ENCODE results near the gene STK24.

The STK24 gene

GRCh38 chr13:98435376-98435775 is 141.5 kb downstream of the STK24 start:
- Histone ChIP-seq H3K27ac (ENCODE audit: low read length) (no peak overlapping the region), H3K9me3 (ENCODE audit: control insufficient read depth, insufficient read depth, low read length) (no peaks in the 10 kb centered on the region), H3K36me3 (ENCODE audit: control insufficient read depth, insufficient read depth, low read length) (no peaks in the 10 kb centered on the region), H3K4me3 (ENCODE audit: low read length) (no peak overlapping the region), H3K27me3 (ENCODE audit: control insufficient read depth, insufficient read depth, low read length) (no peaks in the 10 kb centered on the region), H3K4me1 (ENCODE audit: control insufficient read depth, insufficient read depth, low read length) (no peaks in the 10 kb centered on the region)
- DNase-seq (ENCODE audit: low read depth, low spot score), result no peak
- no CpG with 5 or more reads among the region's 11 CpGs for WGBS (ENCODE audit: insufficient coverage, insufficient read length)

DNA sequence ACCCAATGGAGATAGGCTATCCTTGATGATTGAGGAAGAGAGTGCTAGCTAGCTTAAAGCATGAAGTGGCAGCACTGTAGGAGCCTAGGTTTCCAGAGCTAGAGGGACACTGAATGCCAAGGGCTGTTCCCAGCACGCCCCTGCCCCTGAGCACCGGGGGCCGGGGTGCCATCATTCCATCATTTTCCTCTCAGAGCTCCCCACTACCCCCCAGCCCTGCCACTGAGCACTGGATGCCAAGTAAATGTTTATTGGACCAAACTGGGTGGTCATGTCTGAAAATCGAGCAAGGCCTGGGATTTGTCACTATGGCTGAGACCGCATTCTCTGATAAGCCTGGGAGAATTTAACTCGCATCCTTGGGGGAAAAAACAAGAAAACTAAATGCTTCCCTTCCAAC is 142.8 kb downstream of the STK24 start:
- no peak for DNase-seq (ENCODE audit: low read depth, low spot score)
- Histone ChIP-seq H3K4me1 (ENCODE audit: control insufficient read depth, insufficient read depth, low read length) (no peaks in the 10 kb centered on the region), H3K9me3 (ENCODE audit: control insufficient read depth, insufficient read depth, low read length) (no peaks in the 10 kb centered on the region), H3K27ac (ENCODE audit: low read length) (no peak overlapping the region), H3K36me3 (ENCODE audit: control insufficient read depth, insufficient read depth, low read length) (no peaks in the 10 kb centered on the region), H3K27me3 (ENCODE audit: control insufficient read depth, insufficient read depth, low read length) (no peaks in the 10 kb centered on the region), H3K4me3 (ENCODE audit: low read length) (no peak overlapping the region)
- WGBS (ENCODE audit: insufficient coverage, insufficient read length), result no CpG with 5 or more reads among the region's 6 CpGs

DNA sequence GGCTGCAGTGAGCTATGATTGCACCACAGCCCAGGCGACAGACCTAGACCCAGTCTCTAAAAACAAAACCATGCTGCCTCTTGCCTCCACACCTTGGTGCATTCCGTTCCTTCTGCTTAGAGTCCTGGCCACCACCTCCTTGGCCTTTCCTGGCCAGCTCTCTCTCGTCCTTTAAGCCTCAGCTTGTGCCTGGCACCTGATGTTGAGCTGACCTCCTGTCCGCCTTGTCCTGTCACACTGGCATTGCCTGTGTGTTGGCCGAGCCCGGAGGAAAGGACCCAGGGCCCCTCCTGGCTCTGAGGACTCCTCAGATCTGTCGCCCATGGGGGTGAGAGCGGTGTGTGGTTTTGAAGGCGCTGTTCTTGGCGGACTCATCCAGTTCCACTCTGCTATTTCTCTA is 143.3 kb downstream of the STK24 start:
- no peaks in the 10 kb centered on the region for H3K36me3 ChIP-seq (ENCODE audit: control insufficient read depth, insufficient read depth, low read length)
- no peak for DNase-seq (ENCODE audit: low read depth, low spot score)
- no peaks in the 10 kb centered on the region for H3K4me1 ChIP-seq (ENCODE audit: control insufficient read depth, insufficient read depth, low read length)
- no peaks in the 10 kb centered on the region for H3K9me3 ChIP-seq (ENCODE audit: control insufficient read depth, insufficient read depth, low read length)
- H3K4me3 ChIP-seq (ENCODE audit: low read length), result no peak overlapping the region
- H3K27ac ChIP-seq (ENCODE audit: low read length), result no peak overlapping the region
- H3K27me3 ChIP-seq (ENCODE audit: control insufficient read depth, insufficient read depth, low read length), result no peaks in the 10 kb centered on the region
- no CpG with 5 or more reads among the region's 10 CpGs for WGBS (ENCODE audit: insufficient coverage, insufficient read length)

- Histone ChIP-seq H3K4me3 (ENCODE audit: low read length) (no peak overlapping the region), H3K4me1 (ENCODE audit: control insufficient read depth, insufficient read depth, low read length) (no peaks in the 10 kb centered on the region), H3K27me3 (ENCODE audit: control insufficient read depth, insufficient read depth, low read length) (no peaks in the 10 kb centered on the region), H3K36me3 (ENCODE audit: control insufficient read depth, insufficient read depth, low read length) (no peaks in the 10 kb centered on the region), H3K27ac (ENCODE audit: low read length) (no peak overlapping the region), H3K9me3 (ENCODE audit: control insufficient read depth, insufficient read depth, low read length) (no peaks in the 10 kb centered on the region)
- WGBS (ENCODE audit: insufficient coverage, insufficient read length), result no CpG with 5 or more reads among the region's 11 CpGs
- no peak for DNase-seq (ENCODE audit: low read depth, low spot score)
These were observed 144.3 kb downstream of the STK24 start for GRCh38 chr13:98432638-98433037.

DNA sequence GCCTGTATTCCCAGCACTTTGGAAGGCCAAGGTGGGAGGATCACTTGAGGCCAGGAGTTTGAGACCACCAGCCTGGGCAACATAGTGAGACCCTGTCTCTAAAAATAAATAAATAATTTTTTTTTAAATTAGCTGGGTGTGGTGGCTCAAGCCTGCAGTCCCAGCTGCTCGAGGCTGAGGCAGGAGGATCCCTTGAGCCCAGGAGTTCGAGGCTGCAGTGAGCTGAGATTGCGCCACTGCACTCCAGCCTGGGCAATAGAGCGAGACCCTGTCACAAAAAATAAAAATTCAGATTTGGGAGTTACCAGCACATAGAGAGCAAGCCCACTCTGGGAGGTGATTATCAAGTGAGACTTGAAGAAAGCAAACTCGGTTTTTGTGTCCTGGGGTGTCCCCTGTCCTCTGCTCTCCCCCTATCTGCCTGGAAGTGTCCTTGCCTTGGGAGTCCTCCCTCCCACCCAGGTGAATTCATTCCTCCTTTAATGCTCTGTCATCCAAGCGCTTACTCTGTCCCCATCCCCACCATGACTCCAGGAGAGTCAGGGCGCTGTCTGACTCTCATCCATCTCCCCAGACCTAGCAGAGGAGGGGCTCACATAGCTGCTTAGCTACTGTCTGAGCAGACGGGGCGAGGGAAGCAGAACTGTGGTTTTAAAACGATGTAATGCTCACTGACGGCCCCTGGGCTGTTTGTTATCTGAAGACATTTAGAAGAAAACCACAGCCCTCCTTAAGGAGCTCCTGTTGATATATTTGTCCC is 146.8 kb downstream of the STK24 start:
- H3K4me3 ChIP-seq (ENCODE audit: low read length), result no peak overlapping the region
- DNase-seq (ENCODE audit: low read depth, low spot score), result no peak
- WGBS (ENCODE audit: insufficient coverage, insufficient read length), result no CpG with 5 or more reads among the region's 11 CpGs
- no peak overlapping the region for H3K27ac ChIP-seq (ENCODE audit: low read length)
- no peaks in the 10 kb centered on the region for H3K36me3 ChIP-seq (ENCODE audit: control insufficient read depth, insufficient read depth, low read length)
- no peaks in the 10 kb centered on the region for H3K4me1 ChIP-seq (ENCODE audit: control insufficient read depth, insufficient read depth, low read length)
- H3K9me3 ChIP-seq (ENCODE audit: control insufficient read depth, insufficient read depth, low read length), result no peaks in the 10 kb centered on the region
- no peaks in the 10 kb centered on the region for H3K27me3 ChIP-seq (ENCODE audit: control insufficient read depth, insufficient read depth, low read length)

DNA sequence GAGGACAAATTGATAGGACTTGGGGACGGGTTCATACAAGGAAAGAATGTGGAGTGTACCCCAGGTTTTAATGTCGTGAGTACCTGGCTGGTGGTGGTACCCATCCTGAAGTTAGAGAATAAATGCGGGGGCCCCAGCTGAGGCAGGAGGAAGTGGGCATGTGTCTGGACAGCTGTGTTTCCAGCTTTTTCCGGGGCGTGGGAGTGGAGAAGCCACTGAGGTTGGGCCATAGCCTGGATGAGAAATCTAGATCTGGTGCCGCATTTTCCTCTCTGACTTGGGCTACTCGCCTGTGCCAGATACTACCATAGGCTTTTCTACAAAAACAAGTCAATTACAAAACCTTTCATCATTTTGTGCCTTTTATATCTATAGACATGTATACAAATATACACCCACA is 147.4 kb downstream of the STK24 start:
- no peaks in the 10 kb centered on the region for H3K4me1 ChIP-seq (ENCODE audit: control insufficient read depth, insufficient read depth, low read length)
- H3K36me3 ChIP-seq (ENCODE audit: control insufficient read depth, insufficient read depth, low read length), result no peaks in the 10 kb centered on the region
- no CpG with 5 or more reads among the region's 7 CpGs for WGBS (ENCODE audit: insufficient coverage, insufficient read length)
- no peaks in the 10 kb centered on the region for H3K27me3 ChIP-seq (ENCODE audit: control insufficient read depth, insufficient read depth, low read length)
- no peaks in the 10 kb centered on the region for H3K9me3 ChIP-seq (ENCODE audit: control insufficient read depth, insufficient read depth, low read length)
- H3K27ac ChIP-seq (ENCODE audit: low read length), result no peak overlapping the region
- no peak overlapping the region for H3K4me3 ChIP-seq (ENCODE audit: low read length)
- no peak for DNase-seq (ENCODE audit: low read depth, low spot score)

GRCh38 chr13:98429081-98429480 is 147.8 kb downstream of the STK24 start:
- no CpG with 5 or more reads among the region's 10 CpGs for WGBS (ENCODE audit: insufficient coverage, insufficient read length)
- Histone ChIP-seq H3K4me3 (ENCODE audit: low read length) (no peak overlapping the region), H3K9me3 (ENCODE audit: control insufficient read depth, insufficient read depth, low read length) (no peaks in the 10 kb centered on the region), H3K36me3 (ENCODE audit: control insufficient read depth, insufficient read depth, low read length) (no peaks in the 10 kb centered on the region), H3K27me3 (ENCODE audit: control insufficient read depth, insufficient read depth, low read length) (no peaks in the 10 kb centered on the region), H3K27ac (ENCODE audit: low read length) (no peak overlapping the region), H3K4me1 (ENCODE audit: control insufficient read depth, insufficient read depth, low read length) (no peaks in the 10 kb centered on the region)
- DNase-seq (ENCODE audit: low read depth, low spot score), result no peak

GRCh38 chr13:98428256-98428966 is 148.5 kb downstream of the STK24 start:
- Histone ChIP-seq H3K9me3 (ENCODE audit: control insufficient read depth, insufficient read depth, low read length) (no peaks in the 10 kb centered on the region), H3K27ac (ENCODE audit: low read length) (no peak overlapping the region), H3K4me3 (ENCODE audit: low read length) (no peak overlapping the region), H3K27me3 (ENCODE audit: control insufficient read depth, insufficient read depth, low read length) (no peaks in the 10 kb centered on the region), H3K4me1 (ENCODE audit: control insufficient read depth, insufficient read depth, low read length) (no peaks in the 10 kb centered on the region), H3K36me3 (ENCODE audit: control insufficient read depth, insufficient read depth, low read length) (no peaks in the 10 kb centered on the region; the same call in 1 of the 2 replicates)
- no CpG with 5 or more reads among the region's 15 CpGs for WGBS (ENCODE audit: insufficient coverage, insufficient read length)
- DNase-seq (ENCODE audit: low read depth, low spot score), result no peak

DNA sequence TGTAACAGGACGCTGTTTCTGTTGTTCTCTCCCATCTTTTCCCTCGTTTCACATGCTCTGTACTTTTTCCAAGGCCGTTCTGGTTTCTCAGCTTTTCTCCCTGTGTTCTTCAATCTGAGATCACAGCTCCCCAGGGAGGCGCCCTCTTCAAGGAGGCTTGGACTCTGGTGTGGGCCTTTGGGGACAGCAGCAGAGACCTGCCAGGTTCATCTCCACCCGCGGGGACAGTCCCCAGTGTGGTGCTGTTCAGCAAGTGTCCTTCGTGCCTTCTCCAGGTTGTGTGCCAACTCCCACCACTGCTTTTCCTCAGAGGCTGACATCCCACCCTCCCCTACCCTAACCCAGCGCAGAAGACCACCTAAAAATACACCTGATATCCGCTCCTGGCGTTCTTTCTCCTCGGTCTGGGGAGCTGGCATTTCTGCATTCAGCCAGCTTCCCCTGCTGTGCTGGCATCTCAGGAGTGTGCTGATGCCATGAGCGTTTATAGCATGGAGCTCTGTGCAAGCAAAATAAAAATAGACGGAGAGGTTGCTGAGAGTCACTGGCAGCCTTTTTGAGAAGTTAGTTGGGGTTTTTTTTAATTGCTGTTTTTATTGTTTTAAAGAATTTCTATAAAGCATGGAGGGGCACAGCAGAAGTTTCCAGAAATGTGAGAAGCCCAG is 149.4 kb downstream of the STK24 start:
- DNase-seq (ENCODE audit: low read depth, low spot score), result no peak
- H3K9me3 ChIP-seq (ENCODE audit: control insufficient read depth, insufficient read depth, low read length), result no peaks in the 10 kb centered on the region
- no peaks in the 10 kb centered on the region for H3K27me3 ChIP-seq (ENCODE audit: control insufficient read depth, insufficient read depth, low read length)
- H3K36me3 ChIP-seq (ENCODE audit: control insufficient read depth, insufficient read depth, low read length), result no peaks in the 10 kb centered on the region; the same call in 1 of the 2 replicates
- no CpG with 5 or more reads among the region's 13 CpGs for WGBS (ENCODE audit: insufficient coverage, insufficient read length)
- no peak overlapping the region for H3K27ac ChIP-seq (ENCODE audit: low read length)
- H3K4me1 ChIP-seq (ENCODE audit: control insufficient read depth, insufficient read depth, low read length), result no peaks in the 10 kb centered on the region
- no peak overlapping the region for H3K4me3 ChIP-seq (ENCODE audit: low read length)

GRCh38 chr13:98423417-98423816 is 153.5 kb downstream of the STK24 start:
- Histone ChIP-seq H3K27ac (ENCODE audit: low read length) (no peak overlapping the region), H3K36me3 (ENCODE audit: control insufficient read depth, insufficient read depth, low read length) (no peaks in the 10 kb centered on the region; the same call in 1 of the 2 replicates), H3K9me3 (ENCODE audit: control insufficient read depth, insufficient read depth, low read length) (no peaks in the 10 kb centered on the region), H3K4me3 (ENCODE audit: low read length) (no peak overlapping the region), H3K4me1 (ENCODE audit: control insufficient read depth, insufficient read depth, low read length) (no peaks in the 10 kb centered on the region), H3K27me3 (ENCODE audit: control insufficient read depth, insufficient read depth, low read length) (no peaks in the 10 kb centered on the region)
- no peak for DNase-seq (ENCODE audit: low read depth, low spot score)
- WGBS (ENCODE audit: insufficient coverage, insufficient read length), result no CpG with 5 or more reads among the region's 7 CpGs

Measured in iPS DF 6.9 (cell line).